ENCODE data around the gene SOSTDC1.

SOSTDC1 gene

DNA sequence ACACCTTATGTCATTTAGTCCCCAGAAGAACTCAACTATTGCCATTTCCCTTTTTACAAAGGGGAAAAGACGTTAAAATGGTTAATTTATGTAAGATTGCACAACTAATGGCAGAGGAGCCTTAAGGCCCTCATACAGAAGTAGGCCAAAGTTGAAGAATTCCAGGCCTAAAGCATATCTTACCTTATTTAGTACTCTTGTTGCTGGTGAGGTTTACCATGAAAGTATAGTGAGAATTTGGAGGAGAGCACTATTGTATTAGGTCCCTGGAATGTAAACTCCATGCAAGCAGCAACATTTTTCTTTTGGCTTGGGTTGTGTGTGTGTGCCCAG is 43.5 kb downstream of the SOSTDC1 start:
- H3K4me3 ChIP-seq, result no peak overlapping the region
- H3K27ac ChIP-seq, result peak overlapping the region in 17 of 21 experiments; percentile 43 to 99 (median 96)

DNA sequence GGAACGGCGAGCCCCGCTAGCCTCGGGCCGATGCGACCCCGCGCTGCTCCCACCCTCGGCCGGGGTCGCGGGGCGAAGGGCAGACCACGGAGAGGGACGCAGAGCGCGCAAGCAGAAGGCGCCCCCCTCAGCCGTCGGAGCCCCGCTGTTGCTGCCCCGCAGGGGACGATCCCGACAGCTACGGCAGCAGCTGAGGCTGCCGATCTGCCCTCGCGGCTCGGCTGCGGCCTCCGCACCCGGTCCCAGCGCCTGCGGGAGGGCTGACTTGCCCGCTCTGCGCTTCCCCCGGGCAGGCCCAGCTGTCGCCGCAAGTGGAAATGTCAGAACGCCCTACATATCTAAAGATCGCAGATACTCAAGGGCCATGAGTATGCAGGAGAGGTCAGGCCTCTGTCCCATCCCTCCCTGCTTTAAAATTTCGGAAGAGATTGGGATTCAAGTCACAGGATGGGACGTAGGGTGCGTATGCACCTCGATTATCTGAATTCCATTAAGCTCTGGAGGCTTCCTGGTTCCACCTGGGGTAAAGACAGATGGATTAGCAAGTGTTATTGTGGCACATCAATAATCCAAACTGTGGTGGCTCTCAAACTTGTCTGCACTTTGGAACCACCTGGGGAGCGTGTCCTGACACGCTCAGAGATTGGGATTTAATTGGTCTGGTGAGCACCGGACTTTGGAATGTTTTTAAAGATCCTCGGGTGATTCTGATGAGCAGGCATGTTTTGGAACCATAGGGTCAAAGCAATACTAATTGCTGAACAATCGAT is 44.0 kb downstream of the SOSTDC1 start, which contains the start of gene CRPPA:
TSS of gene CRPPA (minus strand) at position 206 of the 770 bp plus-strand sequence. CDS start 216 bp downstream, outside the sequence.
- Histone ChIP-seq H3K27ac (peak within 1 kb of the TSS; percentile 91 to 99 (median 96)), H3K4me3 (peak within 1 kb of the TSS; percentile 46 to 69 (median 51))

DNA sequence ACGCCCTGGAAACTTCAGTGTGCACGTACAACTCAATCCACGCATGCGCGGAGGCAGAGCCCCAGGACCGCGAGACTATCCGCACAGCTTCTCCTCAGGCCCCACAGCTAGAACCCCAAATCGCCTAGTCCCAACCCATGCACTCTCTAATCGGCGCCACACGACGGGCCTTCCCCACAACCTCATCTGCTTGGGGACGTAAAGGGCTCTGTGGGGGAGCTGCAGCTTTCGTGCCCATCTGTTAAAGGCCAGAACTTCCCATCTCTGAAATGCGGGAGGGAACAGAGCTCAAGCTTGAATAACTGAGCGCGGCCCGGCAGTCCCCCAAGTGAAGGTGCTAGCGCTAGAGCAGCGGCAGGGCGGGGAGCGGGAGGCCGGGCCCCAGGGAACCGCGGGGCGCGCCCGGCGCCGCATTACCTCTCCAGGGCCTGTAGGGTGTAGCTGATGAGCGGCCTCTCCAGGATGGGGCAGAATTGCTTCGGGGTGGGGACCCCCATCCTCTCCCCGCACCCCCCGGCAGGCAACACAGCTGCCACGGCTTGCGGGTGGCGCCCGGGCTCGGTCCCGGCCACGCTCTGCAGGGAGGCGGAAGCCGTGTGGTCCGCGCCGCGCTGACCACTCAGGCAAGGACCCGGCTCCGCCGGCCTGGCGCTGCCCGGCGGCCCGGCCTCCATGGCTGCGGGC is 44.7 kb downstream of the SOSTDC1 start:
- Histone ChIP-seq H3K27ac (peak overlapping the region; percentile 91 to 99 (median 96)), H3K4me3 (peak overlapping the region; percentile 46 to 69 (median 51))

DNA sequence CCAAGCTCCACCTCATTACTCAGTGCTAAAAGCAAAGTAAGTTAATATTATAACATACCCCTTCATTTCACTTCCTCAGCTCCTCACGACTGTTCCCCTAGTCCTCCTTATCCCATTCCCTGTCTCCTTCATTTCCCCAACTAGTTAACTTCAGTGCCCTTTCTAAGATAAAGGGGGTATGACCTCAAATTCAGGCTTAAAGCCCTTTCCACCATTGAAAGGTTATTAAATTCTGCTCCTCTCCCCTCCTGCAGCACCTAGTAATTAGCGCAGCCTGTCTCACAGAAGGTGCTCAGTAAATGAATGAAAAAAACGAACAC is 45.2 kb downstream of the SOSTDC1 start:
- Histone ChIP-seq H3K27ac (peak overlapping the region in 20 of 21 experiments; percentile 91 to 99 (median 96)), H3K4me3 (peak overlapping the region; percentile 46 to 69 (median 51))

DNA sequence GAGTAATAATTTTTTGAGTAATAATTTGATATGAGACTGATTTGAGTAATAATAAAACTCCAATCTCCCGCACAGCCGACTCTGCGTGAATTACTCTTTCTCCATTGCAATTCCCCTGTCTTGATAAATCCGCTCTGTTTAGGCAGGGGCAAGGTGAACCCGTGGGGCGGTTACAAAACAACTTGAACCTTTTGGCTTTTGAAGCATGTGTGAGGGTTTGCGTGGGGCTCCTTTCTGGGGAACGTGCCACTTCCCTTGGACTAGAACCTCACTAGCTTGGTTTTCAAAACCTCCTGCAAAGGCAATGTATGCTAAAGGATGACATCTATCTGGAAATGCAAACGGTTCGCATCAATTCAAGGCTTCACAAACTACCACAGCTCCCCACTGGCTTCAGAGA is 45.7 kb downstream of the SOSTDC1 start:
- Histone ChIP-seq H3K4me3 (peak overlapping the region; percentile 46 to 69 (median 51)), H3K27ac (peak overlapping the region in 18 of 21 experiments; percentile 91 to 99 (median 96))

DNA sequence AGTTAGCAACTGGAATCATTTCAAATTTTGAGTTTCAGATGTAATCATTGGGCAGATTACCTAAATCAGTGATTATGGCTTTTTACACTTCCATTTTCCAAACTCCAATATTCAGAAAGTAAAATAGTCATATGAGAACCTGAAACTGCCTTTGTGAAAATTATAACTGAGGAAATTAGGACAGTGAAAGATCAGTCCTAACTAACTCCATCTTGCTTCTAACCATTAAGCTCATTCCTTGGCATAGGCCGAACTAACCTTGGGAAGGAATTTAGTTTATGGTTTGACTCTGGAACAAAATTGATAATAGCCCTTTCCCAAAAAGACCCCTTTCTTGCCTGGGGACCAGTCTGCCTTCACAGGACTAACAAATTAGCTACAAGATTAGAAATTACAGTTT is 46.4 kb downstream of the SOSTDC1 start:
- Histone ChIP-seq H3K27ac (no peak overlapping the region), H3K4me3 (no peak overlapping the region)

DNA sequence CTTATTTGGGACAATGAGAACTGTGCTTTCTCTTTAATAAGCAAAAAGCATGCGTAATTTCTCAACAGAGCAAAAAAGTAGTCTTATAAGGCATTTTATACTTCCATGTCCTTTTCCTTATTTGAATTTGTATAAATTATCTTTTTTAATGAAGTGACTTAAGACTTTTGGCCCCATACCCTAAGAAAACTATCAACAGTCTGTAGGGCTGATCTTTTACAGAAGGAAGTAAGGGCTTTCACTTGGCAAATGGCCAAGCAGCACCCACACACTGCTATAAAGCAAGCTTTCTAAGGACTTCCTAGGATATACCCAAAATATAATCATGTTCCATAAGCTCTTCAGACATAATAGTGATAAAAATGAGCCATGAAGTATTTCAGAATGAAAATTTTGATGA is 47.6 kb downstream of the SOSTDC1 start:
- no peak overlapping the region for H3K4me3 ChIP-seq

DNA sequence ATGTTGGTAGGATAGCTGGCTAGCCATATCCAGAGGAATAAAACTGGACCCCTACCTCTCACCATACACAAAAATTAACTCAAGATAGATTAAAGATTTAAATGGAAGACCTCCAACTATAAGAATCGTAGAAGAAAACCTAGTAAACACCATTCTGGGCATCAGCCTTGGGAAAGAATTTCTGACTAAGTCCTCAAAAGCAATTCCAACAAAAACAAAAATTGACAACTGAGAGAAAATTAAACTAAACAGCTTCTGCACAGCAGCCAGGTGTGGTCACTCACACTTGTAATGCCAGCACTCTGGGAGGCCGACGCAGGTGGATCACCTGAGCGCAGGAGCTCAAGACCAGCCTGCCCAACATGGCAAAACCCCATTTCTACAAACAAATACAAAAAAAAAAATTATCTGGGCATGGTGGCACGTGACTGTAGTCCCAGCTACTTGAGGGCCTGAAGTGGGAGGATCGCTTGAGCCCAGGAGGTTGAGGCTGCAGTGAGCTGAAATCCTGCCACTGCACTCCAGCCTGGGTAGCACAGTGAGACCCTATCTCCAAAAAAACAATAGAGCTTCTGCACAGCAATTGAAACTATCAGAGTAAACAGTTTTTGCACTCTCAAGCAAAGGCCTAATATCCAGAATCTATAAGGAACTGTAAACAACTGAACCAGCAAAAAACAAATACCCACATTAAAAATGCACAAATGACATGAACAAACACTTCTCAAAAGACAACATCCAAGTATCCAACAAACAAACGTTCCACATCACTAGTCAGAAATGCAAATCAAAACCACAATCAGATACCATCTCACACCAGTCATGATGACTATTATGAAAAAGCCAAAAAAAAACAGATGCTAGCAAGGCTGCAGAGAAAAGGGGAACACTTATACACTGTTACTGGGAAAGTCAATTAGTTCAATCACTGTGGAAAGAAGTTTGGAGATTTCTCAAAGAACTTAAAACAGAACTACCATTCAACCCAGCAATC is 49.0 kb downstream of the SOSTDC1 start:
- Histone ChIP-seq H3K4me3 (no peak overlapping the region), H3K27ac (peak overlapping the region in 8 of 21 experiments; percentile 4 to 69 (median 44))

More for the DNA sequence above, 47.6 kb downstream of the SOSTDC1 start:
- peak overlapping the region in 2 of 21 experiments; percentile 47 to 54 for H3K27ac ChIP-seq

DNA sequence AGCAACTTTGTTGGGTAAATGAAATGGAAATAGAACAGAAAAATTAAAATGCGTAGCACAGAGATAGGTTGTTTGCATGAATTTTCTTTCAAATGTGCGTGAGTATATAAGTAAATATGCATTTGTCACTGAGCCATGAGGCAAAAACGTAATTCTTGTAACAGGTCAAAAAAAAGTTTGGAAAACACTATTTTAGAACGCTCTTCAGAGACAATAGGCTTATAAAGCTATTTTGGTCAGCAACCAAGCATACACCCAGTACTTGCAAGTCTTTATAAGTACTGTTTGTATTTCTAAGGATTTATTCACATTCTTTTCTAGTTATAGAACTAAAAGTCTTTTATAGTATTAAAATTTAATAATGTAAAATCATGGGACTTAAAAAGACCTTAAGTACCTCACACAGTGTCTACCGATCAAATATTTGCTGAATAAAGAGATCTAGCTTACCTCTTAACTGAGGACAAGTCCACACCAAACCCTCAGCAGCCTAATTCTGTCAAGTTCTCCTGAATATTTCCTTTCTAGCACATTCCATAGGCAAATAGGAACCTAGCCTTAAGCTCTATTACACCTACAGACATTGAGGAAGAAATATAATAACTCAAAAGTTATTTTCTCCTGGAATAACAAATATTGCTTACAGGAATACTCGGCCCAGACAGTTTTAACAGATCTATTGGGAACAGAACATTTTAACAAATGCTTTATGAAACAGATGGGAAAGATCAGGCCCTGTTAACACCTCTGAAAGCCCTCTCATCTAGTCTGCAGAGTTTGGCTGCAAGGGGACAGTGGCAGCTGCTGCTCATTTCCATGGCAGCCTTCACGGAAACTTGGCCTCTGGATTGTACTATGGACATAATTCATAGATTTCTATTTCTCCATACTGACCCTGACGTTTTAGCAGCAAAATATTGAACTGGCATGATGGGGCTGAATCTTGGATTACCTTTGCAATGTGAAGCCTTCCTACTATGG is 53.0 kb downstream of the SOSTDC1 start:
- Histone ChIP-seq H3K4me3 (no peak overlapping the region), H3K27ac (peak overlapping the region in 4 of 21 experiments; percentile 6 to 55 (median 44))
